ENCODE measurements around the gene GTF2E1.

DNA sequence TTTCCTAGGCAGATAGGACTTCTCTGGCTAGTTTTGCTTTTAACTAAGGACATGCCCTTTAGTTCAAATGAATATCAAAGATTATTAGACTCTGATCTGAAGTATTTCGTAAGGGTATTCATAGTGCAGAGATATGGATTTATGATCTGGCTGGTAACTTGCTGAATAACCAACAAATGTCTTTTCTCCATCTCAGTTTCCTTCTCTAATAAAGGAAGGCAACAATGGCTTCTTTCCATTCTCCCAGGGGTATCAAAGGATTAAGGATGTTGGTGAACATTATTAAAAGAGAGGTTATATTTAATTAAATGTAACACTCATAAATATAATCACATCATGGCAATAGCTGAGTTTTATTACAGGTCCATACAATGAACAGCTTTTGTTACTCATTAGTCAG lies 86.3 kb downstream of the GTF2E1 start:
- TF ChIP-seq, protein P1, sequence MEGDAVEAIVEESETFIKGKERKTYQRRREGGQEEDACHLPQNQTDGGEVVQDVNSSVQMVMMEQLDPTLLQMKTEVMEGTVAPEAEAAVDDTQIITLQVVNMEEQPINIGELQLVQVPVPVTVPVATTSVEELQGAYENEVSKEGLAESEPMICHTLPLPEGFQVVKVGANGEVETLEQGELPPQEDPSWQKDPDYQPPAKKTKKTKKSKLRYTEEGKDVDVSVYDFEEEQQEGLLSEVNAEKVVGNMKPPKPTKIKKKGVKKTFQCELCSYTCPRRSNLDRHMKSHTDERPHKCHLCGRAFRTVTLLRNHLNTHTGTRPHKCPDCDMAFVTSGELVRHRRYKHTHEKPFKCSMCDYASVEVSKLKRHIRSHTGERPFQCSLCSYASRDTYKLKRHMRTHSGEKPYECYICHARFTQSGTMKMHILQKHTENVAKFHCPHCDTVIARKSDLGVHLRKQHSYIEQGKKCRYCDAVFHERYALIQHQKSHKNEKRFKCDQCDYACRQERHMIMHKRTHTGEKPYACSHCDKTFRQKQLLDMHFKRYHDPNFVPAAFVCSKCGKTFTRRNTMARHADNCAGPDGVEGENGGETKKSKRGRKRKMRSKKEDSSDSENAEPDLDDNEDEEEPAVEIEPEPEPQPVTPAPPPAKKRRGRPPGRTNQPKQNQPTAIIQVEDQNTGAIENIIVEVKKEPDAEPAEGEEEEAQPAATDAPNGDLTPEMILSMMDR (IDR thresholded peaks at IDR 0.05; ENCODE audit: low read depth, low read length, poor library complexity, severe bottlenecking), result no peak
- TF ChIP-seq EZH2phosphoT487 (IDR thresholded peaks at IDR 0.05; ENCODE audit: borderline replicate concordance, low read length), result no peak
